Neuron (in vitro differentiated cells): ENCODE results near the gene MMP19.
A peak's percentile ranks its signal among the peaks of the same experiment; 100 is the strongest.
"Not testable (repeated sequence)": the region's sequence is repeated elsewhere in the genome, so short reads cannot be mapped to it uniquely, and the experiment has no call there.

Experiments used
- H2AFZ ChIP-seq: one replicate; pipeline ENCODE4 v1.6.1; 2013; ENCODE audit warnings: low read depth, mild to moderate bottlenecking, inconsistent platforms, low read length, moderate library complexity
- H3K27me3 ChIP-seq: one replicate; pipeline ENCODE4 v1.6.1; 2013; ENCODE audit warnings: low read length; ENCODE audit not compliant: insufficient read depth
- H3K36me3 ChIP-seq: one replicate; pipeline ENCODE4 v1.6.1; 2013; ENCODE audit warnings: low read length; ENCODE audit not compliant: insufficient read depth
- H3K4me1 ChIP-seq: one replicate; pipeline ENCODE4 v1.6.1; 2013; ENCODE audit warnings: low read length; ENCODE audit not compliant: insufficient read depth
- H3K4me3 ChIP-seq: 2 replicates; pipeline ENCODE4 v1.5.1; 2013; ENCODE audit warnings: mild to moderate bottlenecking, low read length, moderate library complexity
- H3K9me3 ChIP-seq: one replicate; pipeline ENCODE4 v1.6.1; 2013; ENCODE audit warnings: low read length

MMP19 gene

GRCh38 chr12:55842681-55843429 is at the start of gene MMP19:
Gene MMP19, minus strand, starts transcription at chr12:55842936. Its CDS starts 106 bp downstream, at chr12:55842830.
- no peak within 1 kb of the TSS for H3K4me3 ChIP-seq
- H3K9me3 ChIP-seq = no peaks in the 10 kb centered on the region

DNA sequence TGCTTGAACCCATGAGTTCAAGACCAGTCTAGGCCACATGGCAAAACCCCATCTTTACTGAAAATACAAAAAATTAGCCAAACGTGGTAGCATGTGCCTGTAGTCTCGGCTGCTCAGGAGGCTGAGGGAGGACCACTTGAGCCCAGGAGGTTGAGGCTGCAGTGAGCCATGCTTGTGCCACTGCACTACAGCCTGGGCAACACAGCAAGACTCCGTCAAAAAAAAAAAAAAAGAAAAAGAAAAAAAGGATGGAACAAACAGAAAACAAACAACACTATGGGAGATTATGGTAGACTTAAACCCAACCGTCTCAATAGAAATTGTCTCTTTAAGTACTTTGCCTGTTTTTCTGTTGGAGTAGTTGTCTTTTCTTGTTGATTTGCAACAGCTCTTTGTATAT is 48.6 kb upstream of the MMP19 start:
- Histone ChIP-seq H3K4me3 (no peak overlapping the region), H3K27me3 (no peaks in the 10 kb centered on the region), H3K36me3 (no peaks in the 10 kb centered on the region), H3K9me3 (no peaks in the 10 kb centered on the region), H3K4me1 (no peaks in the 10 kb centered on the region), H2AFZ (no peak overlapping the region)

More at GRCh38 chr12:55842681-55843429, at the start of gene MMP19:
- Histone ChIP-seq H2AFZ (no peak within 1 kb of the TSS), H3K36me3 (no peaks in the 10 kb centered on the region), H3K4me1 (peaks cover 12% of the 10 kb centered on the region), H3K27me3 (peaks cover 6% of the 10 kb centered on the region)

DNA sequence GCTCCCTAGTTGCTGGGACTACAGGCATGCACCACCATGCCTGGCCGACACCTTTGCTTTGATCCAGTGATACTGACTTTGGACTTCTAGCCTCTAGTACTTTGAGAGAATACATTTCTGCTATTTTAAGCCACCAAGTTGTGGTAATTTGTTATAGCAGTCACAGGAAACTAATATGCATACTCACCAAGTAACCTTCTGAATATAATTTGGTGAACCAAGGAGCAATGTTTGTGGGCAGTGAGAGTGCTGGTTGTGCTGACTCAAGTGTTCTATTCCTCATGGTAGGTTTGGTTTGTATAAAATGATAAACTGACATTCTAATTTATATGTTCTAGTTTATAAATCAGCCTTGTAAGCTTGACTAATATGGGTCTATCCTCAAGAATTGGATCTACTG is 42.4 kb upstream of the MMP19 start:
- no peaks in the 10 kb centered on the region for H3K27me3 ChIP-seq
- H3K4me1 ChIP-seq = peaks cover 6% of the 10 kb centered on the region
- H3K36me3 ChIP-seq = no peaks in the 10 kb centered on the region
- no peak overlapping the region for H2AFZ ChIP-seq
- peaks cover 2% of the 10 kb centered on the region for H3K9me3 ChIP-seq
- no peak overlapping the region for H3K4me3 ChIP-seq

DNA sequence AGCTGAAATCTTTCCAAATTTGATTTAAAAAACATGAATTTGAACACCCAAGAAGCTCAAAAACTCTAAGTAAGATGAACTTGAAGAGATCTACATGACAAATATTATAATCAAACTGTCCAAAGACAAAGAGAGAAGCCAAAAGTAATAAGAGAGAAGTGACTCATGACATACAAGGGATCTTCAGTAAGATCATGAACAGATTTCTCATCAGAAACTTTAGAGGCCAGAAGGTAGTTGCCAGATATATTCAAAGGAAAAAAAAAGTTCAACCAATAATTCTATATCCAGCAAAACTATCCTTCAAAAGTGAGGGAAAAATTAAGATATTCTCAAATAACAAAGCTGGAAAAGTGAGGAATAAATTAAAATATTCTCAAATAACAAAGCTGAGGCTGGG is 35.1 kb upstream of the MMP19 start:
- H3K27me3 ChIP-seq = no peaks in the 10 kb centered on the region
- H3K36me3 ChIP-seq = no peaks in the 10 kb centered on the region
- H3K4me3 ChIP-seq = no peak overlapping the region
- no peaks in the 10 kb centered on the region for H3K9me3 ChIP-seq
- peaks cover 11% of the 10 kb centered on the region for H3K4me1 ChIP-seq
- H2AFZ ChIP-seq = no peak overlapping the region

- H2AFZ ChIP-seq = peak overlapping the region; percentile 6
- H3K4me3 ChIP-seq = no peak overlapping the region
- H3K4me1 ChIP-seq = peaks cover 6% of the 10 kb centered on the region
- H3K36me3 ChIP-seq = no peaks in the 10 kb centered on the region
- no peaks in the 10 kb centered on the region for H3K27me3 ChIP-seq
- H3K9me3 ChIP-seq = no peaks in the 10 kb centered on the region
Observed at GRCh38 chr12:55875704-55876467, 33.1 kb upstream of the MMP19 start.

- Histone ChIP-seq H3K27me3 (no peaks in the 10 kb centered on the region), H2AFZ (no peak overlapping the region), H3K4me1 (peaks cover 5% of the 10 kb centered on the region), H3K4me3 (no peak overlapping the region), H3K36me3 (no peaks in the 10 kb centered on the region), H3K9me3 (no peaks in the 10 kb centered on the region)
Observed at GRCh38 chr12:55874443-55874842, 31.7 kb upstream of the MMP19 start.

DNA sequence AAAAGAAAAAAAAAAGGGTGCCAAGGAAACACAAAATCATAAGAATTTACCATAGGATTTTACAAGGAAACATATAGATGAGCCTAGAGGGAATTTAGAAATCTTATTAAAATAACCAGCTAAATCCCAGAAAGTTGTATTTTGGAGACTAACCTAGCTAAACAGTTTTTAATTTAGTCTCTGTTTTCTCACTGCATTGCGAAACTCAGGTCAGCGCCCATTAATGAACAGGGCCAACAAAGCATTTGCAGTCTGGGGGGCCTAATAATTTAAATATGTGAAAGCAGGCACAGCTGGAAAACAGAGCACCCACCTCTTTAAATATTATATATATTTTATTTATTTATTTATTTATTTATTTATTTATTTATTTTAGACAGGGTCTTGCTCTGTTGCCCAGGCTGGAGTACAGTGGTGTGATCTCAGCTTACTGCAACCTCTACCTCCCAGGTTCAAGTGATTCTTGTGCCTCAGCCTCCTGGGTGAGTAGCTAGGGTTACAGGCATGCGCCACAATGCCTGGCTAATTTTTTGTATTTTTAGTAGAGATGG is 23.8 kb upstream of the MMP19 start:
- H3K27me3 ChIP-seq, H2AFZ ChIP-seq, H3K4me1 ChIP-seq, H3K4me3 ChIP-seq, H3K36me3 ChIP-seq, H3K9me3 ChIP-seq: not testable (repeated sequence)

- Histone ChIP-seq H3K36me3 (no peaks in the 10 kb centered on the region), H3K4me1 (no peaks in the 10 kb centered on the region), H2AFZ (no peak overlapping the region), H3K9me3 (peaks cover 4% of the 10 kb centered on the region), H3K4me3 (no peak overlapping the region), H3K27me3 (no peaks in the 10 kb centered on the region)
Observed at GRCh38 chr12:55865327-55865726, 22.6 kb upstream of the MMP19 start.

DNA sequence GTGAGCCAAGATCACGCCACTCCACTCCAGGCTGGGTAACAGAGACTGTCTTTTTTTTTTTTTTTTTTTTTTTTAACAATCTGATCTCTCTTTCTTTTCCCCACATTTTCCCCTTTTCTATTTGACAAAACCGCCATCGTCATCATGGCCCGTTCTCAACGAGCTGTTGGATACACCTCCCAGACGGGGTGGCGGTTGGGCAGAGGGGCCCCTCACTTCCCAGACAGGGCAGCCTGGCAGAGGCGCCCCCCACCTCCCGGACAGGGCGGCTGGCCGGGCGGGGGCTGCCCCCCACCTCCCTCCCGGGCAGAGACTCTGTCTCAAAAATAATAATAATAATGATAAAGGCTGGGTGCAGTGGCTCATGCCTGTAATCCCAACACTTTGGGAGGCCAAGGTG is 20.2 kb upstream of the MMP19 start:
- not testable (repeated sequence) for H3K4me3 ChIP-seq, H3K36me3 ChIP-seq, H3K27me3 ChIP-seq, H3K4me1 ChIP-seq, H2AFZ ChIP-seq, H3K9me3 ChIP-seq

GRCh38 chr12:55862286-55862685 is 19.6 kb upstream of the MMP19 start:
- Histone ChIP-seq H3K9me3 (peaks cover 4% of the 10 kb centered on the region), H3K4me3 (no peak overlapping the region), H2AFZ (no peak overlapping the region), H3K4me1 (no peaks in the 10 kb centered on the region), H3K36me3 (no peaks in the 10 kb centered on the region), H3K27me3 (no peaks in the 10 kb centered on the region)

GRCh38 chr12:55861871-55862270 is 19.1 kb upstream of the MMP19 start:
- peaks cover 4% of the 10 kb centered on the region for H3K9me3 ChIP-seq
- H3K27me3 ChIP-seq = no peaks in the 10 kb centered on the region
- H3K36me3 ChIP-seq = no peaks in the 10 kb centered on the region
- no peaks in the 10 kb centered on the region for H3K4me1 ChIP-seq
- no peak overlapping the region for H2AFZ ChIP-seq
- H3K4me3 ChIP-seq = no peak overlapping the region

DNA sequence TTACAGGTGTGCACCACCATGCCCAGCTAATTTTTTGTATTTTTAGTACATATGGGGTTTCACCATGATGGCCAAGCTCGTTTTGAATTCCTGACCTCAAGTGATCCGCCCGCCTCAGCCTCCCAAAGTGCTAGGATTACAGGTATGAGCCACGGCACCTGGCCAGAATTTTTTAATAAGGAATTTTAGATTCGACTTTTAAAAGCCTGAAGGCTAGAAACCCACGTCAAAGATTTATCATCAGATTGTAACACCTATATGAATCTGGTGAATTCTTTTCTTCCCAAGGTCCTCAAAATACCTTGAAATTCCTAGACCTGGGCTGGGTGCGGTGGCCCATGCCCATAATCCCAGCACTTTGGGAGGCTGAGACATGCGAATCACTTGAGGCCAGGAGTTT is 18.7 kb upstream of the MMP19 start:
- Histone ChIP-seq H3K4me3 (no peak overlapping the region), H3K27me3 (no peaks in the 10 kb centered on the region), H2AFZ (no peak overlapping the region), H3K36me3 (no peaks in the 10 kb centered on the region), H3K4me1 (no peaks in the 10 kb centered on the region), H3K9me3 (peaks cover 4% of the 10 kb centered on the region)

GRCh38 chr12:55852740-55853139 is 10.0 kb upstream of the MMP19 start:
- H3K4me3 ChIP-seq = no peak overlapping the region
- H3K36me3 ChIP-seq = no peaks in the 10 kb centered on the region
- no peaks in the 10 kb centered on the region for H3K9me3 ChIP-seq
- H3K27me3 ChIP-seq = no peaks in the 10 kb centered on the region
- no peak overlapping the region for H2AFZ ChIP-seq
- peaks cover 13% of the 10 kb centered on the region for H3K4me1 ChIP-seq
